Hypothalamus (tissue), 51 donors: ENCODE measurements around the gene SORT1.

Experiments used
- DNase-seq, 51 donors: peaks; one replicate each; lab custom pipeline; 2025; lab: John Stamatoyannopoulos, UW

The SORT1 gene

DNA sequence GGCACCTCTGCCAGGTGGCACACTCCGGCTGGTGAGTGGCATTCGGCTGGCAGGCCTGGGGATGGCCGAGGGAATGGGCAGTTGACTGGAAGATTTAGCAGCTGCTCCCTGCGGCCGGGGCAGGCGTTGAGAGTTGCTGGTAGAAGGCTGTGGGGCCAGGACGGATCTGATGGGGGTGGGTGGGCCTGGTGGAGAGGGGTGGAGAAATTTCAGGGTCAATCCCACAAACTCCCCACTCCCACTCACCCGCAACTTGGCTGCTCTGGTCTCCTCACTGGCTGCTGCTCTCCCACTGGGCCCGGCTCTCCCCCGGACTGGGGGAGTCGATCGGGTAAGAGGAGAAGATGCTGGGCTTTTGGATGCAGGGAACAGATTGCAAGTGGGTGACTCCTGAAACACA lies 116.9 kb downstream of the SORT1 start:
- no peak for DNase-seq

DNA sequence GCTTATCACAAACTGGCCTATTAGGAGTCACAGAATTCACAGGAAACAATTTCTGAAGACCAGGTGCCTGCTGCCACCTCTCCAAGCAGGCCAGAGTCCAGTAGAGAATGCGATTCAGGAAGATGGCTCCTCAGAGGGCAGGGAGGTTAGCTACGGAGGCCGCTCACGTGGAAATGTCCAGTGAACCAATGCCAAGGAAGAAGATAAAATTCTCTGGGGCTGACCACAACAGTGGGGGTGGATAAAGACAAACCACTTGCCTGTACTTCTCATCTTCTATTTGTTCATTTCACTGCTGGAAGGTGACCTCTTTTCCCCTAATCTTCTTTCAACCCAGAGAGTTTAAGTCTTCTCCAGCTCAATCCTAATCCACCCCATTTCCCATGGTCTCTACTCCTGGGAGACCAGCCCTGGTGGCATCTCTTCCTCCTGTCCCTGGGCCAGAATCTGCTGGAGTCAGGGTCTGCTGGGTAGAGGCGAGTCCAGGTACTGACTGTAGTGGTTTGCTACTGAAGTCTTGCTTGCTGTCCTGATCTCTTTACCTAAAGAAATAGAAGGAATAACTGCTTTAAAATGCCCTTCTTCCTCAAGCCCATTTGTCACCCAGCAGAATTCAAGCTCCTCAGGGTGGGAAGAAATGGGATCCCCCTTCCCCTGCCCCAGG lies 118.0 kb downstream of the SORT1 start:
- DNase-seq = no peak

DNA sequence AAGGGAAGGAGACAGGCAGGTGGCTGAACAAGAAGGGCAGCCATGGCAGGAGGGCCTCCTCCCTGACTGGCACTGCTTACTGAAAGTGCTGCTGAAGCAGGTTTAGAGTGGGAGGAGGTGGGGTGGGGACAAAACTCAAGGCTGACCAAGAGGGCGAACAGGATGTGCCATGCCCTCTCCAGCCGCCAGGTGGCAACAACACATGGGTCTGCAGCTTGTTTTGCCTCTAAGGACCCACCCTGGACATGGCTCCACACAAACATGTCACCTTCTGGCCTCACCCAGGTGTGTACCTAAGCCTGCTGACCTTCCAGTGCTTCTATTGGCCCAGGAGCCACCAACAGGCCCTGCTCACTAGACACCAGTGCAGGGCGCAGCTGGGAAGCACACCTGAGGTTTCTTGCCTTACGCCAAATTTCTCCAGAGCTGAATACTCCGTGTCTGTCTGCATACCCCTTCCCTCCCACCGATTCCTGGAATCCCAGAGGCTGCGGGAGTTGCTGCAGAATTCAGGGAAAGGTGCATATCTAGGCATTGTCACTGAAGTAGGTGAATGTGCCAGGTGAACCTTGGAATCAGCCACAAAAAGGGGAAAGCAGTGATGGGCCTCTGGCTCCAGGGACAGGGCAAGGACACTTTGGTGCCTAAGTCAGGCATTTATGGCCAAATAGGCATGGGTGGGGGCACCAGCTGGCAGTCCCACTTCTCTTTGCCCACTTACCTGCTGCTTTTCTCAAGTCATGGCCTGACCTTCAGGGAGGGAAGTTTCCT lies 120.1 kb downstream of the SORT1 start:
- peak in 45 of 51 donors; percentile 25 to 85 (median 65) for DNase-seq

DNA sequence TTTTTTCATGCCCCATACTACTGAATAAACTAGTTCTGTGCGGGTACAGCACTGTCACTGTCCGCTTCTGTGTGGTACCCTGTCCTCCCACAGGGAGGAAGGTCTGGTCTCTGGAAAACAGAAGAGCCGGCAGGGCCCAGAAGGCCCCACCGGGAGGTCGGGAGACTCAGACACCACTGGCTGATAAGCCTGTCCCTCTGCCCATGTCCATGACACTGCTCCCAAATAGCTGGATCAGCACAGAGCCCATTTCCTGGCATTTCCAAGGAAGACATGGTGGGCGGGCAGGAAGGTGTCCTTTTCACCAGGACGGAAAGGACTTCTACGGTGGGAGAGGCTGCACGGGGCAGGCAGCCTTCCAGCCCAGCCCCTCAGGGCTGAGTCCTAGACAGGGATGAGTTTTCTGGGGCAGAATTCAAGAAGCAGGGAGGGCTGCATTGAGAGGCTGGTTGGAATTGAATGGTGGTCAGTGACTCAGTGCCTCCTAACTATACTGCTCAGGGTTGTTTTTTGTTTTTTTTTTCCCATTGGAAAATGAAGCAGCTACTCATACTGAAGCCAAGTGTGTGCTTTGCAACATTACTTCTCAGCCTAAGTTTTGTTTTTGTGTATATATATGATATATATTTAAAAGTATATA lies 121.9 kb downstream of the SORT1 start:
- DNase-seq = peak in 1 of 51 donors; percentile 26

DNA sequence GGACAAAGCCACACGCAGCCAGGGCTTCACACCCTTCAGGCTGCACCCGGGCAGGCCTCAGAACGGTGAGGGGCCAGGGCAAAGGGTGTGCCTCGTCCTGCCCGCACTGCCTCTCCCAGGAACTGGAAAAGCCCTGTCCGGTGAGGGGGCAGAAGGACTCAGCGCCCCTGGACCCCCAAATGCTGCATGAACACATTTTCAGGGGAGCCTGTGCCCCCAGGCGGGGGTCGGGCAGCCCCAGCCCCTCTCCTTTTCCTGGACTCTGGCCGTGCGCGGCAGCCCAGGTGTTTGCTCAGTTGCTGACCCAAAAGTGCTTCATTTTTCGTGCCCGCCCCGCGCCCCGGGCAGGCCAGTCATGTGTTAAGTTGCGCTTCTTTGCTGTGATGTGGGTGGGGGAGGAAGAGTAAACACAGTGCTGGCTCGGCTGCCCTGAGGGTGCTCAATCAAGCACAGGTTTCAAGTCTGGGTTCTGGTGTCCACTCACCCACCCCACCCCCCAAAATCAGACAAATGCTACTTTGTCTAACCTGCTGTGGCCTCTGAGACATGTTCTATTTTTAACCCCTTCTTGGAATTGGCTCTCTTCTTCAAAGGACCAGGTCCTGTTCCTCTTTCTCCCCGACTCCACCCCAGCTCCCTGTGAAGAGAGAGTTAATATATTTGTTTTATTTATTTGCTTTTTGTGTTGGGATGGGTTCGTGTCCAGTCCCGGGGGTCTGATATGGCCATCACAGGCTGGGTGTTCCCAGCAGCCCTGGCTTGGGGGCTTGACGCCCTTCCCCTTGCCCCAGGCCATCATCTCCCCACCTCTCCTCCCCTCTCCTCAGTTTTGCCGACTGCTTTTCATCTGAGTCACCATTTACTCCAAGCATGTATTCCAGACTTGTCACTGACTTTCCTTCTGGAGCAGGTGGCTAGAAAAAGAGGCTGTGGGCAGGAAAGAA lies 122.9 kb downstream of the SORT1 start:
- DNase-seq = peak in 6 of 51 donors; percentile 24 to 58 (median 34)

DNA sequence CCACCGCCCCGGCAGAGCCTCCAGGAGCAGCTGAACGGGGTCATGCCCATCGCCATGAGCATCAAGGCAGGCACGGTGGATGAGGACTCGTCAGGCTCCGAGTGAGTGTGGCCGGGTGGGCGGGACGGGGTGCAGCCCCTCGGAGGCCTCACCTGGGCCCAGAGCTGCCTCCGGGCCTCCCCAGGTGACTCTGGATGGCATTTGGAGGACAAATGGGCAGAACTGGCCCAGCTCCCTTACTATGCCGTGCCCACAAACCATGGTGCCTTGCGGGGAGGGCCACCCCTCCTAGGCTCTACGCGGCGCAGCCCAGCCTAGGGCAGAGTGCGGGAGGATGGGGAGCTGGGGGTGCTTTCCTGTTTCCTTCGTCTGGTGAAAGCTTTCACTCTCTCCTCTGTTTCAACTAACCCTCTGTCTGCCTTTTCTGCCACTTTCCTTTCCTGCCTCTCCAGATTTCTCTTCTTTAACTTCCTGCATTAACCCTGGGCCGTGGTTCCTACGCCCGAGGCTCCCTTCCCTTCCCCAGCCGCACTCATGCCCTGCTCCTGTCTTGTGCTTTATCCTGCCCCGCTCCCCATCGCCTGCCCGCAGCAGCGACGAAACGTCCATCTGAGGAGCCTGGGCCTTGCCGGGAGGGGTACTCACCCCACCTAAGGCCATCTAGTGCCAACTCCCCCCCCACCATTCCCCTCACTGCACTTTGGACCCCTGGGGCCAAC lies 124.0 kb downstream of the SORT1 start:
- no peak for DNase-seq

DNA sequence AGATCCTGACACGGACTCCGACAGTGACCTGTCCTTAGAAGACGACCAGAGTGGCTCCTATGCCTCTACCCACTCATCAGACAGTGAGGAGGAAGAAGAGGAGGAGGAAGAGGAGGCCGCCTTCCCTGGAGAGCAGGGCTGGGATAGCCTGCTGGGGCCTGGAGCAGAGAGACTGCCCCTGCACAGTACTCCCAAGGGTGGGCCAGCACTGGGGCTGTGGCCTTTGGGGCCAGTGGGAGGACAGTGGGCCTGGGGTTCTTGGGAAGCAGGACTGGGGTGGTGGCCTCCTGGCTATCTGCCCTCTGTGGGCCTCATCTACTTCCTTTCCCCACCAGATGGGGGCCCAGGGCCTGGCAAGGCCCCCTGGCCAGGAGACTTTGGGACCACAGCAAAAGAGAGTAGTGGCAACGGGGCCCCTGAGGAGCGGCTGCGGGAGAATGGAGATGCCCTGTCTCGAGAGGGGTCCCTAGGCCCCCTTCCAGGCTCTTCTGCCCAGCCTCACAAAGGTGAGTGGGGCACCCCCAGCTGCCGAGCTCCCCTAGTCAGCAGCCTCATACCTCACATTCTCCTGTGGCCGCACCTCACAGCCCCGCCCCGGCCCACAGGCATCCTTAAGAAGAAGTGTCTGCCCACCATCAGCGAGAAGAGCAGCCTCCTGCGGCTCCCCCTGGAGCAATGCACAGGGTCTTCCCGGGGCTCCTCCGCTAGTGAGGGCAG lies 124.7 kb downstream of the SORT1 start:
- no peak for DNase-seq

DNA sequence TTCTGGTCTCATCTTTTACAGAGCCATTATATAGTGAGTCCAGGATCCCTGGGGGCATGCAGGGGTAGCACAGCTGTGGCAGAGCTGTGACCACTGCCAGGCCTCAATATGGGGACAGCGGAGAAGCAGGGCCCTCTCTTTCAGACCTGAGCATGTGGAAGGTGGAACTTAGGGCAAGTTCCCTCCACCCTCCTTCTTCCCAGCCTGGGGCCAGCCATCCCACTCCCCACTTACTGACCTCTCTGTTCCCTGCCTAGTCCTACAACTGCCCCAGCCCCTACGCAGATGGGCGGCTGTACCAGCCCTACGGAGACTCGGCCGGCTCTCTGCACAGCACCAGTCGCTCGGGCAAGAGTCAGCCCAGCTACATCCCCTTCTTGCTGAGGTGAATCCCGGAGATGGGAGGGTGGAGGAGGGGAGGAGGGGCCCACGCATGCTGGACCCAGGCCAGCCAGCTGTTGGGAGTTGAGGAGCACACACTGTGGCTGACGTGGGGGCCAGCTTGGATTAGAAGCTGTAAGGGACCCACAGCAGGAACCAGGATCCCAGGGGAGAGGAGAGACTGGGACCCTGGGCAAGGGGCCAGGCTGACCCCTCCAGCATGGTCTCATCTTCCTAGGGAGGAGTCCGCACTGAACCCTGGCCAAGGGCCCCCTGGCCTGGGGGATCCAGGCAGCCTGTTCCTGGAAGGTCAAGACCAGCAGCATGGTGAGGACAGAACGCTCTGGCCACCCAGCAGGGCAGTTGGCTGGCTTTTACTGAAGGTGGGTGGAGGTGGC lies 125.5 kb downstream of the SORT1 start:
- DNase-seq = no peak

DNA sequence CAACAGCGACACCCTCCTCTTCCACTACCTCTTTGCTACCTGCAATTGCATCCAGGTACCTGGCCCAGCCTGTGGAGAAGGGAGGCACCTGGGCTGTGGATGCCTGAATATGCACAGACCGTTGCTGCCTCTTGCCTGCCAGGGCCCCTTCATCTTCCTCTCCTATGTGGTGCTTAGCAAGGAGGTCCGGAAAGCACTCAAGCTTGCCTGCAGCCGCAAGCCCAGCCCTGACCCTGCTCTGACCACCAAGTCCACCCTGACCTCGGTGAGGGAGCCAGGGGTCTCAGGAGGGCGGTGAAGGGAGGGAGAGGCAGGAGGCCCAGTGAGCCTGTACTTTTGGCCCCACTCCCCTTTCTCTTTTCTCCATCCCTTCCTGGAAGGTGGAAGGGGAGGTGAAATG lies 126.3 kb downstream of the SORT1 start:
- no peak for DNase-seq

DNA sequence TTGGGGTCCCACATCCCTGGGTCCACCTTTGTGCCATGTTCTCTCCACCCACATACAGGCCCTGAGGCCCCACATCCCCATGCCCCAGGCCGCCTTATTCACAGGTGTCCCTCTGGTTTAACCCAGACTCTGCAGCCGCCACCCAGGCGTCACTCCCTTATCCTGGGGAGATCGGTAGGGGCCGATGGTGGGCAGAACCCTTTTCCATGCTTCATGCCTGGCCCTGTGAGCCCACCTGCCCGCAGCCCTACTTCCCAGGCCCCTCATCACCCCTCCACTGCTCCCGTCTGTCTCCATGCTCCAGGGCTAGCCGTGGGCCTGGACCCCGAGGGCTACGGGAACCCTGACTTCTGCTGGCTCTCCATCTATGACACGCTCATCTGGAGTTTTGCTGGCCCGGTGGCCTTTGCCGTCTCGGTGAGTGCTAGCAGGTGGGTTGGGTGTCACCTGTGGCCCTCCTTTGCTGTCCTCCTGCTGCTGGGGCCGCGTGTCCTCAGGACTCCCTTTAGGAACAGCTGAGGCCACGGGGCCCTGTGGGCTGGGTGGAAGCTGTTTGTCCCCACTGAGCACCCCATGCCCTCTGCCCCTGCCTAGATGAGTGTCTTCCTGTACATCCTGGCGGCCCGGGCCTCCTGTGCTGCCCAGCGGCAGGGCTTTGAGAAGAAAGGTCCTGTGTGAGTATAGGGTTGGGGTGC lies 126.9 kb downstream of the SORT1 start:
- DNase-seq = no peak

DNA sequence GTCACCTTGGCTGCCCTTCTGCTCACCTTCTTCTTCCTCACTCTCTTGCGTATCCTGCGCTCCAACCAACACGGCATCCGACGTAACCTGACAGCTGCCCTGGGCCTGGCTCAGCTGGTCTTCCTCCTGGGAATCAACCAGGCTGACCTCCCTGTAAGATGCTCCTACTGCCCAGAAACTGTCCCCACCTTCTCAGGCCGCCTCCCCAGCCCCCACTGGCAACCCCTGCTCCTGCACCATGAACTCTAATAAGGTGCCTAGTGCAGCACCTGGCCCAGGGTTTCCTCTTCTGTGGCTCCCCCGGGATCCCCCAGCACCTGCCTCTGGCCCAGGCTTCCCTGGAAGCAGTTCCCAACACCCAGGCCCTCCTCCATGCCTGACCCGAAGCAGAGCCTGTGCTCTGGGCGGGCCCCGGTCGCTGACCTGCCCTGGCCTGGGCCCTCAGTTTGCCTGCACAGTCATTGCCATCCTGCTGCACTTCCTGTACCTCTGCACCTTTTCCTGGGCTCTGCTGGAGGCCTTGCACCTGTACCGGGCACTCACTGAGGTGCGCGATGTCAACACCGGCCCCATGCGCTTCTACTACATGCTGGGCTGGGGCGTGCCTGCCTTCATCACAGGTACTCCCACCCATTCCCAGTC lies 127.6 kb downstream of the SORT1 start:
- no peak for DNase-seq

DNA sequence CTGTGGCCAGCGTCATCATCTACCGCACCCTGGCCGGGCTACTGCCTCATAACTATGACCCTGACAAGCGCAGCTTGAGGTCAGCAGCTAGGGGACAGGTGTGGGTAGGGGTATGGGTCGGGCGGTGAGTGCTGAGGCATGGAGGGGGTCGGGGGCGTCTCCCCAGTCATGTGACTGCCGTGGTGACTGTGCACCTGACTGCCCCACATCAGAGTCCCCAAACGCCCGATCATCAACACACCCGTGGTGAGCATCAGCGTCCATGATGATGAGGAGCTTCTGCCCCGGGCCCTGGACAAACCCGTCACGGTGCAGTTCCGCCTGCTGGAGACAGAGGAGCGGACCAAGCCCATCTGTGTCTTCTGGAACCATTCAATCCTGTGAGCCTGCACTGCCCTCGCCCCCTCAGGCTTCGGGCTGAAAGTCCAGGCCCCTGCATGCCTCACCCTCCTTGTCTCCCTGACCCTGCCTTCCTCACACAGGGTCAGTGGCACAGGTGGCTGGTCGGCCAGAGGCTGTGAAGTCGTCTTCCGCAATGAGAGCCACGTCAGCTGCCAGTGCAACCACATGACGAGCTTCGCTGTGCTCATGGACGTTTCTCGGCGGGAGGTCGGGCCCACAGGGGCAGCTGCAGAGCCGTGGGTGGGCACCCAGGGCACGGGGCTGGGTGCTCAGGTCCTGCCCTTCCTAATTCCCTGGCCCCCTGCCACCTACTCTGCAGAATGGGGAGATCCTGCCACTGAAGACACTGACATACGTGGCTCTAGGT lies 128.3 kb downstream of the SORT1 start:
- no peak for DNase-seq

DNA sequence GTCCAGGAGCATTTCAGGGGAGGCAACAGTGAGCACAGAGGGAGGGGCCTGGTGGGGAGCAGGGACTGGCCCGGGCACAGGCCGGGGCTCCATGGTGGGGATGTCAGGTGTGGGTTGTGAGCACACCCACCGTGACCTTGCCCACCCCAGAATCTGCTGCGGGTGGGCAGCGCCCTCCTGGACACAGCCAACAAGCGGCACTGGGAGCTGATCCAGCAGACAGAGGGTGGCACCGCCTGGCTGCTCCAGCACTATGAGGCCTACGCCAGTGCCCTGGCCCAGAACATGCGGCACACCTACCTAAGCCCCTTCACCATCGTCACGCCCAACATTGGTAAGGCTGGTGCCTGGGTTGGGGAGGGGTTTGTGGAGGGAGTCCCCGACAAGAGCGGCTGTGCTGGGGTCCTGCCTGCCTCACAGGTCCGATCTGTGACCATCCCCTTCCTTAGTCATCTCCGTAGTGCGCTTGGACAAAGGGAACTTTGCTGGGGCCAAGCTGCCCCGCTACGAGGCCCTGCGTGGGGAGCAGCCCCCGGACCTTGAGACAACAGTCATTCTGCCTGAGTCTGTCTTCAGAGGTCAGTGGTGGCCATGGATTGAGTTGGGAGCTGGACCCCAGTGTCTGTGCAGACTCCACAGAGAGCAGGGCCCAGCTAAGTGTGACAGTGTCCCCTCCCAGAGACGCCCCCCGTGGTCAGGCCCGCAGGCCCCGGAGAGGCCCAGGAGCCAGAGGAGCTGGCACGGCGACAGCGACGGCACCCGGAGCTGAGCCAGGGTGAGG lies 129.1 kb downstream of the SORT1 start:
- peak in 5 of 51 donors; percentile 19 to 51 (median 39) for DNase-seq

DNA sequence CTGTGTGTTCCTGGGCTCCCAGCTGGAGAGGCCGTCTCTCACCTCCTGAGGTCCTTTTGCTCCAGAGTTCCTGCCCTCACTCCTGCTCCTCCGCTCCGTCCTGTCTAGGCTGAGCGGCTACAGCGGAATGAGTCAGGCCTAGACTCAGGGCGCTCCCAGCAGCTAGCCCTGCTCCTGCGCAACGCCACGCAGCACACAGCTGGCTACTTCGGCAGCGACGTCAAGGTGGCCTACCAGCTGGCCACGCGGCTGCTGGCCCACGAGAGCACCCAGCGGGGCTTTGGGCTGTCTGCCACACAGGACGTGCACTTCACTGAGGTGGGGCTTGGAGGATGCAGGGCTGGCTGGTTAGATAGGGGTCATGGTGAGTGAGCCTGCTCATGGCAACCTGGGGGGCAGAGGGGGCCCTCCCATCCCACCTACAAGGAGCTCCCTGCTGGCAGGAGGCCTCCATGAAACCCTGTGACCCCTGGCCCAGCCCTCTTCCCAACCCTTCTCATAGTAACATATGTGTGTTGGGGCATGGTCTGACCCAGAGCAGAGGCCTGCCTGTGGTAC lies 129.9 kb downstream of the SORT1 start:
- no peak for DNase-seq

DNA sequence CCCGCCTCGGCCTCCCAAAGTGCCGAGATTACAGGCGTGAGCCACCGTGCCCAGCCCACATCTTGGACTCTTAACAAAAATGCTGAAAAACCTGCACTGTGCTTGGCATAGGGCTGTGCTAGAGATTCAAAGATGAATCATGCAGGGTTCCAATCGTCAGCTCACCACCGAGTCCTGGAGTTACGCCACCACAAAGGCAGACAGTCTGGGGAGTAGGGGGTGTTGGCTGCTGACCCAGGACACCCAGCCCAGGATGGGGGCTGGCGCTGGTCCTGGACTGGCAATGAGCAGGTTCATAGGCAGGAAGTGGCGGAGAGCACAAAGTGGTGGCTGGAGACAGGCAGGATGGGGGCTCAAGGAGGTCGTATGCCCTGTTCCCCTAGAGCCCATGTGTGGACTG lies 130.8 kb downstream of the SORT1 start:
- DNase-seq = peak in 1 of 51 donors; percentile 59
